GM18502 (cell line): ENCODE results near the gene SNX13.
"Not testable (repeated sequence)": the region's sequence is repeated elsewhere in the genome, so short reads cannot be mapped to it uniquely, and the experiment has no call there.

Source experiments
- ATAC-seq: cut with Tn5 transposase; IDR thresholded peaks from one replicate; pipeline ENCODE4 v1.9.1; 2021; ENCODE audit warnings: mild to moderate bottlenecking; ENCODE audit not compliant: unreplicated experiment, poor library complexity

SNX13 gene

DNA sequence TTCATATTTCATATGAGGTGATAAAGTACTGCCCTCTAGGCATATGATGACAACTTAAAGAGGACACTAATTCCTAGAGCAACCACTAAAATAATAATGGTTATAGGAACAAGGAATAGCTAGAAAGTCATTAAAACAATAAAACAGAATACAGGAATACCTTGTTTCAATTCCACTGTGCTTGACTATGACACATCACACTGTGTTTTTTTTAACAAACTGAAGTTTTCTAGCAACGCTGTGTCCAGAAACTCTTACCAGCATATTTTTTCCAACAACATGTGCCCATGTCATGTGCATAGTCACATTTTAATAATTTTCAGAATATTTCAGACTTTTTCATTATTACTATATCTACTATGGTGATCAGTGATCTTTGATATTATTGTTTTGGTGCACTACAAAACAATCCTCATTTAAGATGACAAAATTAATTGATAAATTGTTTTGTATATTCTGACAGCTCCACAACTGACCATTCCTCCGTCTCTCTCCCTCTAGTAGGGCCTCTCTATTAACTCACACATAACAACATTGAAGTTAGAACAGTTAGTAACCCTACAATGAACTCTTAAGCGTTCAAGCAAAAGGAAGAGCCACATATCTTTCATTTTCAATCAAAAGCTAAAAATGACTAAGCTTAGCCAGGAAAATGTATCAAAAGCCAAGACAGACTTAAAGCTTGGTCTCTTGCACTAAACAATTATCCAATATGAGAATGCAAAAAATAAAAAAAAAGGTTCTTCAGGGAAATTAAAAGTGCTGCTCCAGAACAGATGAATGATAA, 85.8 kb downstream of the SNX13 start:
- peak; percentile 65 for ATAC-seq

DNA sequence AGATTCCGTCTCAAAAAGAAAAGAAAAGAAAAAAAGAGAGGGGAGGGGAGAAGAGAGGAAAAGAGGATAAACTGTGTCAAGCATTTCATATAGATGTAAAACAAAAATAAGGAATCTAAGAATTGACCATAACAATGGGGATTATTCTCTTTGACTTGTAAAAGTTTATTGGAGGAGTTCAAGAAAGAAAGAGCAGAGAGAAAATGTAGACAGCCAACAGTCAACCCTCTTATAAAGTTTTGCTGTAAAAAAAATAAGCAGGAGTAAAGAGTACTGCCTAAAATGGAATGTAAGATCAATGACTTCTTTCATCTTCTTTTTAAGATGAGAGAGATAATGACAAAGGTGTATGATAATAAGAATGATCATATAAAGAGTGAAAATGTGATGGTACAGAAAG, 87.9 kb downstream of the SNX13 start:
- ATAC-seq: no peak

DNA sequence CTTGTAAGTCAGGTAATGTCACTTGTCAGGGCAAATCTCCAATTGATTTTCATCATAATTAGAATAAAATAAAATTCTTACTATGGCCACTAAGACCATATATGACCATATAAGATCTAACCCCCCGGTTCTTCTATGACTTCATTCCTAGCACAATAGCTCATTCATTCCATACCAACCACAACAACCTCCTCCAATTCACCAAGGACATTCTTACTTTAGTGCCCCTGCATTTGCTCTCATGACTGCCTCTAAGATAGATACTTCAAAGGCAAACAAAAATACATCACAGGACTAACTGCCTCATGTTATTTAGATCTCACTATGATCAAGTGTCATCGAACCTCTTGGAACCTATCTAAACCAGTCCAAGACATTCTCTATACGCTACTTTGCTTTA, 90.8 kb downstream of the SNX13 start:
- ATAC-seq: no peak

DNA sequence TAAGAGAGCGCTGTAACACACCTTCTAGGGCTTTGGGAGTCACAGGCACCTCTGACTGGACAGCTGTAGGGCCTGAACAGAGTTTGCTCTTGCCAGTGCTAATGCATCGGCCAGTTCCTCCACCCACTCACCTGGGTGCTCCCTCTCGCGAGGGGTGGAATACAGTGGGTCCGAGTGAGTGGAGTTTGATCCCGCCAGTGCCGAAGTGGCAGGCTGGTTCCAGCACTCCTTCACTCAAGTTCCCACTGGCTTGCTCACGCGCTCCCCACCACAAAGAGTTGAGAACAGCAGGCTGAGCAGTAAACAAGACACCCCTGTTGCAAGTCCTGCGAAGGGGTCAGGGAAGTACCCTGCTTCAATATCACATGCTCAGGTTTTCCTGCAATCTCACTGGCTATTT, 91.8 kb downstream of the SNX13 start:
- ATAC-seq: no peak

DNA sequence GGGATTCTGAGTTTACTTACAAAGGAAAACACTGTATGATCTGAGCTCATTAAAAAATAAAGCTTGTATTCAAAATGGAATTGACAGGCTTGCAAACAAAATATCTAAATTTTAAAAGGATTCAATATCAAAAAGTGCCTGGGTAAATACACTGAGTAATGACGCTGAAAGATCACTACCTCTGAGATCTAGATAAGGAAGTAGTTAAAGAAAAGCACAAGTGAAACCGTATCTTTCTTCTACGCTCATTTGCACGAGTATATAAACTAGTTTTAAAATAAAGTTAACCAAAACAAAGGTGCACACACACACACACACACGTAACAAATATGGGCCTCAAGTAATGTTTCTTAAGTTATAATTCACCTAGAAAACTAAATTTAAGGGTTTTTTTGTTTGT, 93.4 kb downstream of the SNX13 start:
- no peak for ATAC-seq

DNA sequence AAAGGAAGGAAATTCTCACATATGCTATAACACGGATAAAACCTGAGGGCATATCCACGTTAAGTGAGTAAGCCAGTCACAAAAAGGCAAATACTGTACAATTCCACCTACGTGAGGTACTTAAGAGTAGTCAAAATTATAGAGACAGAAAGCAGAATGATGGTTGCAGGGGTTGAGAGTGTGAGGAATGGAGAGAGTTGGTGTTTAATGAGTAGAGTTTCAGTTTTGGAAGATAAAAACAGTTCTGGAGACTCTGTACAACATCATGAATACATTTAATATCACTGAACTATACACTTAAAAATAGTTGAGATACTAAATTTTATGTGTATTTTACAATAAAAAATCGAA, 95.1 kb downstream of the SNX13 start:
- ATAC-seq: no peak

DNA sequence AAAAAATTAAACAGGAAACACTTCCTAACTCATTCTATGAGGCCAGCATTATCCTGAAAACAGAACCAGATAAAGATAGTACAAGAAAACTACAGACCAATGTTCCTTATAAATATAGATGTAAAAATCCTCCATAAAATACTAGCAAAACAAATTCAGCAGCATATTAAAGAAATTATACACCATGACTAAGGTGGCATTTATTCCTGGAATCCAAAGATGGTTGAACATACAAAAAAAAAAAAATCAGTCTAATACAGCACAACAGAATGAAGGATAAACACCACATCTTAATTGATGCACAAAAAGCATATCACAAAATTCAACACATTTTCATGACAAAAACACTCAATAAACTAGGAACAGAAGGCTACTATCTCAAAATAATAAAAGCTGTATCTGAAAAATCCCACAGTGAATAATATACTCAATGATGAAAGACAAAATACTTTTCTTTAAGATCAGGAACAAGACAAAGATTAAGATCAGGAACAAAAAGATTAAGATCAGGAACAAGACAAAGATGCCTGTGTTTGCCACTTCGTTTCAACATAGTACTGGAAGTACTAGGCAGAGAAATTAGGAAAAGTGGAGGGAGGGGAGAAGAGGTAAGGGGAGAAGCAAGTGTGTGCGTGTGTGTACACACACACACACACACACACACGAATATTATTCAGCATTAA, 95.6 kb downstream of the SNX13 start:
- no peak for ATAC-seq

DNA sequence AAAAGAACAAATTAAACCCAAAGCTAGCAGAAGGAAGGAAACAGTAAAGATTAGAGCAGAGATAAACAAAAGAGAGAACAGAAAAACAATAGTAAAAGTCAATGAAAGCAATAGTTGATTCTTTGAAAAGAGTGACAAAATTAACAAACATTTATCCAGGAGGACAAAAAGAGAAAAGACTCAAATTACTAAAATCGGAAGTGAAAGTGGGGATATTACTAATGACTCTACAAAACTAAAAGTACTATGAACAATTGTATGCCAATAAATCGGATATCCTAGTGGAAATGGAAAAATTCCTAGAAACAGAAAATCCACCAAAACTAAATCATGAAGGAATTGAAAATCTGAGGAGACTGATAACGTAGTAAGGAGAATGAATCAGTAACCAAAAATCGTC, 96.3 kb downstream of the SNX13 start:
- no peak for ATAC-seq

DNA sequence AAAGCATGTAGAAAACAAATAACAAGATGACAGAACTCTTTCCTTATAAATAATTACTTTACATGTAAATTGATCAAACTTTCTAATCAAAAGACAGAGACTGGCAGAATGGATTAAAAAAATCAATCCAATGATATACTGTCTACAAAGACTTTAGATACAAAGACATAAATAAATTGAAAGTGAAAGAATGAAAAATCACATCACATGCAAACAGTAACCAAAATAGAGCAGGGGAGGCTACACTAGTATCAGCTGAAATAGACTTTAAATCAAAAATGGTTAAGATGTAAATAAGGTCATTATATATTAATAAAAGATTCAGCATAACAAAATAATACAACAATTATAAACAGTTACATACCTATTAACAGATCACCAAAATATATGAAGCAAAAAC, 97.3 kb downstream of the SNX13 start:
- ATAC-seq: no peak

DNA sequence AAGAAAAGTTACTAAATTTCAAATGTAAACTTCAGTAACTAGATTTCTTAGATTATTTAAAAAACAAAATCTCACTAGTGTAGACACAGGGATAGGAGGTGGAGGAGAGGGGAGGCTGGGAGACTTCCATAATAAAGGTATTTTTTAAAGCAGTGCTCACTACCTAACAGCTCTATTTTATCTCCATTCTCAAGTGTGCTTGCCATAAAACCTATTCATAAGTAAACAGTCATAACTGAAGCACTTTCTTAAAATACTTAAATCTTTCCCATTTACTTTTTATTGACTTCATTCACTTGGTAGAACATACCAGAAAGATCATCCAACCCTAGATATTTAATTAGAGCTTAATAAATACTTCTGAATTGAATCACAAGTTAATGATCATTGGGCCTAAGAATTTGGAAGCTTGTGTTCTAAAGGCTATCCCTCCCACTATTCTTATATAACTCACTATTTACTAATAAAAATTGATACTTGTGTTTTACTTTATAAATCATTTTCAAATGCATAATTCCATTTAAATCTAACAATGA, 107.4 kb downstream of the SNX13 start:
- no peak for ATAC-seq

DNA sequence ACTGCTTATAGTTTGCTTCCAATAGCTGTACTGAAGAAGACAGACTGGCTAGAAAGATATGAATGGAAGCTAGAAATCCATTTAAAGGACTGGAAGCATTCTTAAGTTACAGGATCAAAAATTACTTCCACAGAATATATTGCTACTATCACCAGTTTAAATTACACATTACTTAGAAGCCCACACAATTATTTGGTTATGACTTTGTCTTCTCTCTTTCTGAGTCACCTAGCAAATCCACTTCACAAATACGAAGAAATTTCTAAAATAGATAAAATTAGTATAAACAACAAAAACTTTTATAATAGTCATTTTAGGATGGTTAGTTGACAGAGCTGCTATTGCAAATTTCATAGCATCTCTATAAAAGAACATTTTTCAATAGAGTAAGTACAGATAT, 108.1 kb downstream of the SNX13 start:
- ATAC-seq: no peak

DNA sequence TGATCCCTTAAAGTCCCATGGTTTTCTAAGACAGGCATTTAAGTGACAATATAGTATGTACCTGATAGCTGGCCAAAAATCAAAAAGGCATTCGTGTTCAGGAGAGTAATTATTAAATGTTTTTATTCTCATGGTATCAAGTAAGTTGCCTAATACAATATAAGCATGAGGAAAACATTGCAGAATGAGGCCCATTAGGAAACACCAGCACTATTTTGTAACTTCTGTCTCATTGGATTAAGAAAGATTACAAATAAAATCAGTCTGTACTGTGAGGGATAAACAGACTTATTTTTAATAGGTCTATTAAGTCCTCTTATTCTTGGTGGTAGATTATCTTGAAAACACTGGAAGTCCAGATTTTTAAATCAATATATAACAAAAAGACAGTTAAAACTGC, 110.1 kb downstream of the SNX13 start:
- no peak for ATAC-seq

DNA sequence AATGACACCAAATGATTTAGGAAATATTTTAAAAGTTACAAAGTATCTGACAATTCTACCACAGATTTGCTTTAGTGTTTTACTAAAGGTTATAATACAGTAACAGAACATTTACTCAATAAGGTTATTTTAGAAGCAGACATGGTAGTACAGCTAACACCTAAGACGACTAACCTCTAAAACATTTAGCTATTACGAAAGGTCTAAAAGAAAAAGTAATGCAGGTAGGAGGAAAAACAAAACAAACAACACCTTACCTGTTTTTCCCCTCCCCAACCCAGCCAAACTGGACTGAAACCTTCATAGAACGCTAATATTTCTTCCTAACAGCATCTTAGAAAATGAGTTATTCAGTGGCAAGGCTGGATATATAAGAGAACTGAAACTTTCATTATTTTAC, 111.3 kb downstream of the SNX13 start:
- ATAC-seq: no peak

DNA sequence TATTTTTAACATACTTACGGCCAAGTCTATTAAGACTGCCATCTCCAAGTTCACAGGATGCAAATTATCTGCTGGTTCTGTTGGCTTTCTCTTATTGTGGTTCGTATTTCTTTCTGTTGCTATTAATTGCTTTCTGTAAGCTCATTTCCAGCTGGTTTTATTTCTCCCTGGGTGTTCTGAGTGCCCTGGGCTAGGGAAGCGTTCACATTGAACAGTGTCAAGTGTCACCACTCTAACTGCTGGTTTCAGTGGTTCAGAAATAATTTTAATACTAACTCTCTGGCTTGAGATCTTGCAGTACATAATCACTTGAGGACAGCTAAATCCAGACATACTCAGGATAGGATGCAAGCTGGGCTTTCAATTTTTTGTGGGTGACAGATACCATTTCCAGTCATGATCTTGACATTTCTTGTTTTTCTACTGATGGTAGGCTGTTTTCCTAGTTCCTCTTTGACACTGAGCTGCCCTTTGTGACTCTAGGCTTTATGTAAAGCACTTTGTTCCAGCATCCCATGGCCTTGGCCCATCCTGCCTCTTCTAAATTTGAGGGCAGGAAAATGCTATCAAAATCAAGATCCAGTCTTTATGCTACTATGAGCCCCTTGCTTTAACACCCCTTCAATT, 117.6 kb downstream of the SNX13 start:
- ATAC-seq: no peak

DNA sequence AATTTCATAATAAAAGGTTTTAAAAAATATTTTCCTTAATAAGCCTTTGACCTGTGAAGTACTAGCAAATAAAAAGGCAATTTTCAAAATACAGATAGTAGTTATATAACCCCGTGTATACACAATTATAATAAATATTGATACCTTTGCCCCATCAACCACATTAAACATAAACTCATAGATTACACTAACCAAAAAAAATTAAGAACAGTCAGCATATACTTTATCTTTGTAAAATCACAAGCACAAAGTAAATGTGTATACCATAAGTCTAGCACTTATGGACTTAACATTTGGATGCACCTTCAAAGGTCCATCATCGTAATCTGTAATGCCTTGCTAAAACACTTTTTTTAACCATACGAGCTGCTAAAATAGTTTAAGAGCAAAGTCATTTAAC, 123.4 kb downstream of the SNX13 start:
- no peak for ATAC-seq

DNA sequence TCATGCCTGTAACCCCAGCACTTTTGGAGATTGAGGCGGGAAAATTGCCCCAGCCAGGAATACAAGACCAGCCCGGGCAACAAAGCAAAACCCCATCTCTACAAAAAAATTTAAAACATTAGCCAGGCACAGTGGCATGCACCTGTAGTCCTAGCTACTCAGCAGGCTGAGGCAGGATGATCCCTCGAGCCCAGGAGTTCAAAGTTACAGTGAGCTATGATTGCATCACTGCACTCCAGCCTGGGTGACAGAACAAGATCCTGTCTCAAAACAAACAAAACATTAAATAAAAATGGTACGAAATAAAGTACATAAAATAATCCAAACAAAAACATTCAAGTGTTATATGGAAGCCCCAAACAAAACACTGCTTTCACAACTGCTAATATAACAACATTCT, 125.0 kb downstream of the SNX13 start:
- ATAC-seq: no peak

DNA sequence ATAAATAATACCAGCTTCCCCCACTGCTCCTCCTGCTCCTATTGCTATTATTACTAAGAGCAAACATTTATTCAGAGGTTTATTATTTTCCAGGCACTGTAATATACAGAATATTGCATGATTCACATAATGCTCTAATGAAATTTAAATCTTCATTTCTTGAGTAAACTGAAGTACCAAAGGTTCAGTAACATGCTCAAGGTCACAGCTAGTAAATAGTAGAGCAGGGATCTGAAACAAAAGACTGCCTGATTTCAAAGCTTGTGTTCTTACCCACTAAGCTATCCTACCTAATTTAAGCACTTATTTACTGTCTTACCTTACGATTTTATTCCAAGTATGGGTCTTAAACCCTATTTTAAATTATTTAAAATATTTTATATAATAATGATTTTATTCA, 126.2 kb downstream of the SNX13 start:
- ATAC-seq: no peak

DNA sequence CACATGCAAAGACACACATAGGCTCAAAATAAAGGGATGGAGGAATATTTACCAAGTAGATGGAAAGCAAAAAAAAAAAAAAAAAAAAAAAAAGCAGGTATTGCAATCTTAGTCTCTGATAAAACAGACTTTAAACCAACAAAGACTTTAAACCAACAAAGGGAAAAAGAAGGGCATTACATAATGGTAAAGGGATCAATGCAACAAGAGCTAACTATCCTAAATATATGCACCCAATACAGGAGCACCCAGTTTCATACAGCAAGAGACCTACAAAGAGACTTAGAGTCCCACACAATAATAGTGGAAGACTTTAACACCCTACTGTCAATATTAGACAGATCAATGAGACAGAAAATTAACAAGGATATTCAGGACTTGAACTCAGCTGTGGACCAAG, 131.1 kb downstream of the SNX13 start:
- not testable (repeated sequence) for ATAC-seq

DNA sequence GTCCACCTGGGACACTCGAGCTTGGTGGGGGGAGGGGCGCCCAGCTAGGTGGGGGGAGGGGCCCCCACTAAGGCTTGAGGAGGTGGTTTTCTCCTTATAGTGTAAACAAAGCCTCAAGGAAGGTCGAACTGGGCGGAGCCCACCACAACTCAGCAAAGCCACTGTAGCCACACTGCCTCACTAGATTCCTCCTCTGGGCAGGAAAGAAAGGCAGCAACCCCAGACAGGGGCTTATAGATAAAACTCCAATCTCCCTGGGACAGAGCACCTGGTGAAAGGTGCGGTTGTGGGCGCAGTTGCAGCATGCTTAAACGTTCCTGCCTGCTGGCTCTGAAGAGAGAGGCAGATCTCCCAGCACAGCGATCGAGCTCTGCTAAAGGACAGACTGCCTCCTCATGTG, 133.1 kb downstream of the SNX13 start:
- ATAC-seq: no peak

DNA sequence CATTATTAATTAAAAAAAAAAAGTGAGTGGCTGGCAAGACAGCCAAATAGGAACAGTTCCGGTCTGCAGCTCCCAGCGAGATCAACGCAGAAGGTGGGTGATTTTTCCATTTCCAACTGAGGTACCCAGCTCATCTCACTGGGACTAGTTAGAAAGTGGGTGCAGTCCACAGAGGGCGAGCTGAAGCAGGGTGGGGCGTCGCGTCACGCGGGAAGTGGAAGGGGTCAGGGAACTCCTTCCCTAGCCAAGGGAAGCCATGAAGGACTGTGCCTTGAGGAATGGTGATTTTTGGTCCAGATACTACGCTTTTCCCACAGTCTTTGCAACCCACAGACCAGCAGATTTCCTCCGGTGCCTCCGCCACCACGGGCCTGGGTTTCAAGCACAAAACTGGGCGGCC, 133.7 kb downstream of the SNX13 start:
- ATAC-seq: no peak

DNA sequence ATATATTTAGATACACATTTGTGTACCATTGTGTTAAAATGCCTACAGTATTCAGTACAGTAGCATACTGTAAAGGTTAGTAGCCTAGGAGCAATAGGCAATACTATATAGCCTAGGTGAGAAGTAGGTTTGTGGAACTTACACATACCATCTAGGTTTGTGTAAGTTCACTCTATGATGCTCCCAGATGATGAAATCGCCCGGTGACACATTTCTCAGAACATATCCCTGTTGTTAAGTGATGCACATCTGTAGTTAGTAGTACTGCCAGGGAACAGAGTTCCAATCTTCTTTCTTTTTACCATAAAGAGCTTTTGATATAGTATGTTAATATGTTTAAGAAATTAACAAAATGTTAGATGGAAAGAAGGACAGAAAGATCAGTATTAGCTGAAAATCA, 138.2 kb downstream of the SNX13 start:
- ATAC-seq: no peak
